PC-9 (cell line): ENCODE measurements around the gene OR8D4.

Experiments
- EZH2 ChIP-seq: fragments of 200-600 bp; sonication (generic); IDR thresholded peaks from 2 replicates; pipeline ENCODE4 v1.8.0; 2017; ENCODE audit warnings: antibody characterized with exemption, low read depth
- TF ChIP-seq, protein P1 (sequence below): fragments of 200-600 bp; sonication (generic); conservative IDR thresholded peaks from 2 replicates; pipeline ENCODE4 v1.6.1; 2017; ENCODE audit warnings: mixed run types, antibody characterized with exemption, mild to moderate bottlenecking, moderate library complexity

DNA sequence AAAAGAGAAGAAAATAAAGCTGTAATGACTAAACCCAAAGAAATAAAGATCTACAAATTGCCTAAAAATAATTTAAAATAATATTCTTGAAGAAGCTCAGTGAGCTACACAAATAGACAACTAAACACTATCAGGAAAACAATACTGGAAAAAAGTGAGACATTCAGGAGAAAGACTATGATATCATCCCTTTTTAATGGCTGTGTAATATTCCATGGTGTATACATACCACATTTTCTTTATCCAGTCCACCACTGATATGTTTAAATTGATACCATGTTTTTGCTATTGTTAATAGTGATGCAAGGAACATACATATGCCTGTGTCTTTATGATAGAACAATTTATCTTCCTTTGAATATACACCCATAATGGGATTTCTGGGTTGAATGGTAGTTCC lies 54.8 kb downstream of the OR8D4 start:
- TF ChIP-seq, protein P1, sequence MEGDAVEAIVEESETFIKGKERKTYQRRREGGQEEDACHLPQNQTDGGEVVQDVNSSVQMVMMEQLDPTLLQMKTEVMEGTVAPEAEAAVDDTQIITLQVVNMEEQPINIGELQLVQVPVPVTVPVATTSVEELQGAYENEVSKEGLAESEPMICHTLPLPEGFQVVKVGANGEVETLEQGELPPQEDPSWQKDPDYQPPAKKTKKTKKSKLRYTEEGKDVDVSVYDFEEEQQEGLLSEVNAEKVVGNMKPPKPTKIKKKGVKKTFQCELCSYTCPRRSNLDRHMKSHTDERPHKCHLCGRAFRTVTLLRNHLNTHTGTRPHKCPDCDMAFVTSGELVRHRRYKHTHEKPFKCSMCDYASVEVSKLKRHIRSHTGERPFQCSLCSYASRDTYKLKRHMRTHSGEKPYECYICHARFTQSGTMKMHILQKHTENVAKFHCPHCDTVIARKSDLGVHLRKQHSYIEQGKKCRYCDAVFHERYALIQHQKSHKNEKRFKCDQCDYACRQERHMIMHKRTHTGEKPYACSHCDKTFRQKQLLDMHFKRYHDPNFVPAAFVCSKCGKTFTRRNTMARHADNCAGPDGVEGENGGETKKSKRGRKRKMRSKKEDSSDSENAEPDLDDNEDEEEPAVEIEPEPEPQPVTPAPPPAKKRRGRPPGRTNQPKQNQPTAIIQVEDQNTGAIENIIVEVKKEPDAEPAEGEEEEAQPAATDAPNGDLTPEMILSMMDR, result no peak
- TF ChIP-seq EZH2, result no peak
